Kidney epithelial cell (primary cell): ENCODE results near the gene RASGRF2. TPM values are rescaled to one million over a fixed set of nuclear protein-coding genes. Genes with fewer than 3 reads are reported as not detected.

Experiments used
- DNase-seq: peaks from one replicate; pipeline ENCODE4 v3.0.0-alpha.2; 2010; ENCODE audit warnings: low read depth
- H3K27me3 ChIP-seq: 2 replicates; pipeline ENCODE4 v1.6.0; 2011; ENCODE audit warnings: low read length; ENCODE audit not compliant: control insufficient read depth, insufficient read depth
- H3K36me3 ChIP-seq: 2 replicates; pipeline ENCODE4 v1.5.1; 2011; ENCODE audit warnings: low read length; ENCODE audit not compliant: control insufficient read depth, insufficient read depth
- H3K4me3 ChIP-seq: 2 replicates; pipeline ENCODE4 v1.5.1; 2011; ENCODE audit warnings: low read depth, mild to moderate bottlenecking, control low read depth, low read length
- total RNA-seq: library from RNA; depleted of rRNA; stranded (reverse); fragments of >200 nt; gene quantifications from 2 replicates; pipeline ENCODE4 v1.2.3, GENCODE V29; 2015
- TF ChIP-seq, protein P1 (sequence below): IDR thresholded peaks from 2 replicates; pipeline ENCODE4 v1.5.1; 2011; ENCODE audit warnings: mild to moderate bottlenecking, moderate library complexity, low read length, control low read depth, inconsistent platforms; ENCODE audit not compliant: insufficient read depth, poor library complexity, severe bottlenecking

The RASGRF2 gene
- total RNA-seq, 1 donor from 2014 or later, result 5.8 TPM

DNA sequence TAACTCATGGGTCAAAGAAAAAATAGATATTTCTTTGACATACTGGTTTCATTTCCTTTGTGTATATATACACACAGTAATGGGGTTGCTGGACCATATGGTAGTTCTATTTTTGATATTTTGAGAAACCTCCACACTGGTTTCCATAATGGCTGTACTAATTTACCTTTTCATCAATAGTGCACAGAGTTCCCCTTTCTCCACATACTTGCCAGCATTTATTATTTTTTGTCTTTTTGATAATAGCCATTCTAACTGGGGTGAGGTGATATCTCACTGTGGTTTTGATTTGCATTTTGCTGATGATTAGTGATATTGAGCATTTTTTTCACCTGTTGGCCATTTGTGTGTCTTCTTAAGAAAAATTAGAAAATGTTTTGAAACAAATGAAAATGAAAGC lies 194.6 kb downstream of the RASGRF2 start:
- TF ChIP-seq, protein P1, sequence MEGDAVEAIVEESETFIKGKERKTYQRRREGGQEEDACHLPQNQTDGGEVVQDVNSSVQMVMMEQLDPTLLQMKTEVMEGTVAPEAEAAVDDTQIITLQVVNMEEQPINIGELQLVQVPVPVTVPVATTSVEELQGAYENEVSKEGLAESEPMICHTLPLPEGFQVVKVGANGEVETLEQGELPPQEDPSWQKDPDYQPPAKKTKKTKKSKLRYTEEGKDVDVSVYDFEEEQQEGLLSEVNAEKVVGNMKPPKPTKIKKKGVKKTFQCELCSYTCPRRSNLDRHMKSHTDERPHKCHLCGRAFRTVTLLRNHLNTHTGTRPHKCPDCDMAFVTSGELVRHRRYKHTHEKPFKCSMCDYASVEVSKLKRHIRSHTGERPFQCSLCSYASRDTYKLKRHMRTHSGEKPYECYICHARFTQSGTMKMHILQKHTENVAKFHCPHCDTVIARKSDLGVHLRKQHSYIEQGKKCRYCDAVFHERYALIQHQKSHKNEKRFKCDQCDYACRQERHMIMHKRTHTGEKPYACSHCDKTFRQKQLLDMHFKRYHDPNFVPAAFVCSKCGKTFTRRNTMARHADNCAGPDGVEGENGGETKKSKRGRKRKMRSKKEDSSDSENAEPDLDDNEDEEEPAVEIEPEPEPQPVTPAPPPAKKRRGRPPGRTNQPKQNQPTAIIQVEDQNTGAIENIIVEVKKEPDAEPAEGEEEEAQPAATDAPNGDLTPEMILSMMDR, result no peak
- no peak overlapping the region for H3K4me3 ChIP-seq
- no peaks in the 10 kb centered on the region for H3K36me3 ChIP-seq
- DNase-seq, result no peak
- H3K27me3 ChIP-seq, result no peaks in the 10 kb centered on the region

DNA sequence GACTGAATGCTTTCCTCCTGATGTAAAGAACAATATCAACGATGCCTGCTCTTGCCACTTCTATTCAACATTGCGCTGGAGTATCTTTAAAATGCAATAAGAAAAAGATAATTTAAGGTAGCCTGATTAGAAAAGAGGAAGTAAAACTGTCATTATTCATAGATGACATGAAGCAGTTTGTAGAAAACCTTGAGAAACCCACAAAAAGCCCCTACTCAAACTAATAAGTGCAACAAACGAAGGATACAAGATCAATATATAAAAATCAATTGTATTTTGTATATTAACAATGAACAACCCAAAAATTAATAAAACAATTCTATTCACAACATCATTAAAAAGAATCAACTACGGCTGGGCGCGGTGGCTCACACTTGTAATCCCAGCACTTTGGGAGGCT lies 196.6 kb downstream of the RASGRF2 start:
- H3K27me3 ChIP-seq, result no peaks in the 10 kb centered on the region
- TF ChIP-seq, protein P1, result no peak

GRCh38 chr5:81161012-81161601 lies 200.9 kb downstream of the RASGRF2 start:
- H3K27me3 ChIP-seq, result no peaks in the 10 kb centered on the region
- no peak overlapping the region for H3K4me3 ChIP-seq
- no peak for DNase-seq
- TF ChIP-seq, protein P1, result no peak
- no peaks in the 10 kb centered on the region for H3K36me3 ChIP-seq

More for the DNA sequence above, 196.6 kb downstream of the RASGRF2 start:
- DNase-seq, result no peak
- H3K4me3 ChIP-seq, result no peak overlapping the region
- H3K36me3 ChIP-seq, result no peaks in the 10 kb centered on the region

DNA sequence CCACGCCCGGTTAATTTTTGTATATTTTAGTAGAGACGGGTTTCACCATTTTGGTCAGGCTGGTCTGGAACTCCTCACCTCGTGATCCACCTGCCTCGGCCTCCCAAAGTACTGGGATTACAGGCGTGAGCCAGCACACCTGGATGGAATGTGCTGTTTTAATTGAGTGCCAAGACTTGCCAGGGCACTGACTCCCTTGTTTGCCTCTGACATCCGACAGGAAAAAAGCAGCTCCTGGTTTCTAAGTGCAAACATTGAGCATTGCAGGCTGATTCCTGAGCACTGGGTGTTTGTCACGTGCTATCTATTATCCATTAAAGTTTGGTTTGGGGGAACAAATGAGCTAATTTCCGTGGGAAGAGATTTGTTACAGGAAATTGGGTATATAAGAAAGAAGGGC lies 202.3 kb downstream of the RASGRF2 start:
- TF ChIP-seq, protein P1, result no peak
- Histone ChIP-seq H3K36me3 (no peaks in the 10 kb centered on the region), H3K4me3 (no peak overlapping the region), H3K27me3 (no peaks in the 10 kb centered on the region)
- DNase-seq, result no peak

DNA sequence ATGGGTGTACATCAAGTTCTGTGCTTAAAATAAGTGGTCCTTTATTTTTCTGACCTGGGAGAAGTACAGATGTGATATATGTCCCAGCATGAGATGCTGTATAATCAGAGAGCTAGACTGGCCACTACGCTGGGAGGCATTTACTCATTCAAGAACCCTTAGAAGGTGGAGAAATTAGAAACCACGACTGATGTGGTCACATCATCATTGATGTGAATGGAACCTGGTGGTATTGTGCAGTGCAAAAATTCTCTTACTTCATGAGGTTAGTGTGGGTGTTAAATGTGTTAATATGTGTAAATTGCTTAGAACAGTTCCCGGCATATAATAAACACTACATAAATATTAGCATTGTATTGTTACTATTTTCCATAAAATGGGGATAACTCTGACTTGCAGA lies 203.5 kb downstream of the RASGRF2 start:
- Histone ChIP-seq H3K27me3 (no peaks in the 10 kb centered on the region), H3K36me3 (no peaks in the 10 kb centered on the region), H3K4me3 (no peak overlapping the region)
- DNase-seq, result no peak
- TF ChIP-seq, protein P1, result no peak

- no peak overlapping the region for H3K4me3 ChIP-seq
- H3K36me3 ChIP-seq, result no peaks in the 10 kb centered on the region
- TF ChIP-seq, protein P1, result no peak
- H3K27me3 ChIP-seq, result no peaks in the 10 kb centered on the region
- no peak for DNase-seq
These were observed 204.3 kb downstream of the RASGRF2 start for GRCh38 chr5:81164476-81164875.
